HL-60 (cell line): Measurements from ENCODE around the gene CLCF1.

Source experiments
- DNase-seq, 2 experiments: peaks; one replicate each; pipeline ENCODE4 v3.0.0-alpha.2; 2010 to 2020; ENCODE audit warnings: low read depth in 1 of 2, low spot score in 1 of 2
- H3K27ac ChIP-seq: fragments of 250-450 bp; sonication (Bioruptor Pico); replicated peaks from 2 replicates; pipeline ENCODE4 v1.5.1; 2020; ENCODE audit warnings: mild to moderate bottlenecking, moderate library complexity
- H3K27me3 ChIP-seq: fragments of 250-450 bp; sonication (Bioruptor Pico); 2 replicates; pipeline ENCODE4 v1.5.1; 2021; ENCODE audit warnings: mild to moderate bottlenecking, moderate library complexity; ENCODE audit not compliant: insufficient read depth, poor library complexity, severe bottlenecking
- H3K4me3 ChIP-seq: replicated peaks from 2 replicates; pipeline ENCODE4 v1.5.1; 2011; ENCODE audit warnings: mild to moderate bottlenecking, control low read depth, low read length; ENCODE audit not compliant: insufficient read depth
- CTCF ChIP-seq: IDR thresholded peaks from one replicate; pipeline ENCODE4 v1.5.1; 2011; ENCODE audit warnings: low read length, control low read depth, inconsistent platforms; ENCODE audit not compliant: insufficient read depth
- GABPA ChIP-seq: IDR thresholded peaks from 2 replicates; pipeline ENCODE4 v1.6.1; 2012; ENCODE audit warnings: low read depth
- POLR2AphosphoS5 ChIP-seq: IDR thresholded peaks from 2 replicates; pipeline ENCODE4 v1.6.1; 2012; ENCODE audit warnings: low read depth
- REST ChIP-seq: IDR thresholded peaks from 2 replicates; pipeline ENCODE4 v1.6.1; 2012; ENCODE audit warnings: low read depth; ENCODE audit not compliant: insufficient replicate concordance
- SPI1 ChIP-seq: IDR thresholded peaks from 2 replicates; pipeline ENCODE4 v1.6.1; 2012; ENCODE audit warnings: low read depth, mild to moderate bottlenecking, borderline replicate concordance

CLCF1 gene

GRCh38 chr11:67369275-67369674, 4.1 kb downstream of the CLCF1 start:
- Histone ChIP-seq H3K4me3 (no peak overlapping the region), H3K27me3 (no peaks in the 10 kb centered on the region), H3K27ac (no peak overlapping the region)
- TF ChIP-seq GABPA: no peak
- TF ChIP-seq CTCF: no peak
- TF ChIP-seq REST: no peak
- no peak for TF ChIP-seq SPI1
- no peak for TF ChIP-seq POLR2AphosphoS5
- DNase-seq: no peak

GRCh38 chr11:67368621-67369020, 4.8 kb downstream of the CLCF1 start:
- H3K4me3 ChIP-seq: no peak overlapping the region
- no peaks in the 10 kb centered on the region for H3K27me3 ChIP-seq
- TF ChIP-seq REST: no peak
- TF ChIP-seq POLR2AphosphoS5: no peak
- no peak for TF ChIP-seq GABPA
- TF ChIP-seq SPI1: no peak
- no peak overlapping the region for H3K27ac ChIP-seq
- DNase-seq: no peak

GRCh38 chr11:67367761-67368227, 5.6 kb downstream of the CLCF1 start:
- DNase-seq: no peak
- Histone ChIP-seq H3K4me3 (no peak overlapping the region), H3K27me3 (no peaks in the 10 kb centered on the region), H3K27ac (no peak overlapping the region)
- TF ChIP-seq SPI1 (no peak), GABPA (no peak), REST (no peak), POLR2AphosphoS5 (no peak), CTCF (no peak)
